ENCODE data around the gene PCDH19. TPM values are rescaled to one million over a fixed set of nuclear protein-coding genes. Genes with fewer than 3 reads are reported as not detected.
A peak's percentile ranks its signal among the peaks of the same experiment; 100 is the strongest.

The PCDH19 gene
- total RNA-seq, 1 experiment from 2014 or later = 0.08 TPM

GRCh38 chrX:100381619-100382018, 28.5 kb downstream of the PCDH19 start:
- no peak overlapping the region for H3K4me3 ChIP-seq (ENCODE audit: low read depth in 2 of 2, low read length in 2 of 2)
- H3K4me1 ChIP-seq (ENCODE audit: control insufficient read depth, insufficient read depth, low read length) = no peaks in the 10 kb centered on the region
- DNase-seq (ENCODE audit: low read depth, low spot score) (no peak), ATAC-seq (no peak)
- BruUV-seq (replicated peaks) = no TSS peak
- intact Hi-C loops (cut with micrococcal nuclease; ENCODE audit: unreplicated experiment) = no loop called here
- H3K27me3 ChIP-seq (ENCODE audit: control insufficient read depth, insufficient read depth, low read length) = no peaks in the 10 kb centered on the region
- TF ChIP-seq REST (IDR thresholded peaks at IDR 0.05; ENCODE audit: insufficient read depth in 1 of 2, low read depth in 2 of 2, low read length in 1 of 2) (no peak), CTCF (IDR thresholded peaks at IDR 0.05) (no peak), POLR2AphosphoS5 (IDR thresholded peaks at IDR 0.05; ENCODE audit: low read depth, low read length) (no peak), SIN3A (IDR thresholded peaks at IDR 0.05; ENCODE audit: borderline replicate concordance, insufficient read depth, low read depth, low read length) (no peak), TCF7L2 (IDR thresholded peaks at IDR 0.05; ENCODE audit: low read depth, low read length) (no peak)
- in situ Hi-C loops (cut with HindIII; ENCODE audit: low pct_unique_long_range_greater_than_20kb, low sequenced_read_pairs) = no loop called here
- H3K36me3 ChIP-seq (ENCODE audit: control insufficient read depth, insufficient read depth, low read length) = no peaks in the 10 kb centered on the region
- no peaks in the 10 kb centered on the region for H3K9me3 ChIP-seq (ENCODE audit: control insufficient read depth, insufficient read depth, low read depth, low read length)
- CTCF ChIA-PET = interaction anchor here (0.6 kb wide), 1 partner anchor 13 kb away, joined by 3 read pairs; no protein-coding TSS in a partner anchor
- H3K27ac ChIP-seq (ENCODE audit: low read length) = no peak overlapping the region
- POLR2A ChIA-PET = no interaction called here

- DNase-seq (ENCODE audit: low read depth, low spot score) (peak; percentile 10), ATAC-seq (peak; percentile 42; the same call in 1 of the 2 replicates)
- ChIA-PET POLR2A (no interaction called here), CTCF (interaction anchor here (0.6 to 1.7 kb wide), 2 partner anchors 11 to 517 kb away, joined by 4 to 6 read pairs; no protein-coding TSS in a partner anchor)
- in situ Hi-C loops (cut with HindIII; ENCODE audit: low pct_unique_long_range_greater_than_20kb, low sequenced_read_pairs) = no loop called here
- Histone ChIP-seq H3K27me3 (ENCODE audit: control insufficient read depth, insufficient read depth, low read length) (no peaks in the 10 kb centered on the region), H3K9me3 (ENCODE audit: control insufficient read depth, insufficient read depth, low read depth, low read length) (no peaks in the 10 kb centered on the region), H3K4me3 (ENCODE audit: low read depth in 2 of 2, low read length in 2 of 2) (no peak overlapping the region), H3K4me1 (ENCODE audit: control insufficient read depth, insufficient read depth, low read length) (no peaks in the 10 kb centered on the region), H3K27ac (ENCODE audit: low read length) (no peak overlapping the region), H3K36me3 (ENCODE audit: control insufficient read depth, insufficient read depth, low read length) (no peaks in the 10 kb centered on the region)
- no TSS peak for BruUV-seq (replicated peaks)
- TF ChIP-seq CTCF (IDR thresholded peaks at IDR 0.05) = peak; percentile 67
- TF ChIP-seq TCF7L2 (IDR thresholded peaks at IDR 0.05; ENCODE audit: low read depth, low read length) = no peak
- no peak for TF ChIP-seq REST (IDR thresholded peaks at IDR 0.05; ENCODE audit: insufficient read depth in 1 of 2, low read depth in 2 of 2, low read length in 1 of 2)
- intact Hi-C loops (cut with micrococcal nuclease; ENCODE audit: unreplicated experiment) = no loop called here
Observed at GRCh38 chrX:100379388-100379986, 30.6 kb downstream of the PCDH19 start.

Measured in Panc1 (cell line).